ENCODE measurements around the gene EPB41L3. TPM values are rescaled to one million over a fixed set of nuclear protein-coding genes. Genes with fewer than 3 reads are reported as not detected.

EPB41L3 gene
- total and polyA plus RNA-seq, 2 experiments from 2014 or later = 8.0 to 11.7 TPM

DNA sequence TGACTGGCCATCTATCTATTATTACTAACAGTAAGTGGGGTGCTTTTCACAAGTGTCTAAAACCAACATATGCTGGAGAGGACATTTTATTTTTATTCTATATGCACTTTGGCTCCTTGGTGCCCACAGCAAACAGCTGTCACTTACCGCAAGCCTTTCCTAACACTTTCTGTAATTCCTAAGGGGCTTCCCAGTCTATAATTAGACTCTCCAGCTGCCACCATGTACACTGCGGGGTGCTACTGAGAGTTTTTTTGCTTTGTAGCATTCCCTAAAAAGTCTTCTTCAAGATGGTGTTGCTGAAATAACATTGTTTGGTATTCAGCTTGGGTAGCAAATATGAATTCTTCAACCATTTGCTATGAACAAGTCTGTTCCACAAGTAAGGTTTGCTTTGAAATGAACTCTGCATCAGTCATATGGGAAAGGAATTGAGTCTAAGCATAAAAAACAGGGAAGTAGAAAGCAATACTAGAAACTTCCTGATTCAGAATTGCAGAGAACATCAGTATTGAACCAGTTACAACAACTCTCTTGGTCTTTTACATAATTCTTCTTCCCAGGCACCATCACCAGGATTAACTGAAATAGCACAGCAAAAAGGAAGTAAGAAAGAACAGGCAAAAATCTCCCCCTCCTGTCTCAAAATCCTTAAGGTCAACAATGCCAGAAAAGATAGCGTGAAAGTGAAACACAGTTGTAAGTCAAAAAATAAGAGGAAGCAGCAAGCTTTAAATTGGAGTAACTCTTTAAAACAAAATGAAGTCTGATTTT is 28.6 kb downstream of the EPB41L3 start:
- H3K36me3 ChIP-seq (ENCODE audit: insufficient read depth) = no peaks in the 10 kb centered on the region
- H3K27me3 ChIP-seq (ENCODE audit: insufficient read depth) = no peaks in the 10 kb centered on the region
- H3K27ac Mint-ChIP-seq = no peak overlapping the region
- TF ChIP-seq JUNB (IDR thresholded peaks at IDR 0.05; ENCODE audit: unreplicated experiment) = no peak
- no peak overlapping the region for H3K4me2 ChIP-seq
- H3K36me3 Mint-ChIP-seq (ENCODE audit: low read depth) = no peaks in the 10 kb centered on the region
- no peak overlapping the region for H3K27ac ChIP-seq (ENCODE audit: low read depth)
- no peaks in the 10 kb centered on the region for H3K27me3 Mint-ChIP-seq (ENCODE audit: insufficient read depth, low read depth, poor library complexity)
- ATAC-seq (no peak), DNase-seq (ENCODE audit: low spot score) (no peak)
- H3F3A ChIP-seq (replicated peaks; ENCODE audit: low read depth) = no peaks in the 10 kb centered on the region
- H3K4me1 Mint-ChIP-seq = peaks cover 29% of the 10 kb centered on the region
- H3K9me3 Mint-ChIP-seq = no peaks in the 10 kb centered on the region
- H4K20me1 ChIP-seq (replicated peaks; ENCODE audit: insufficient read depth) = no peaks in the 10 kb centered on the region
- no peaks in the 10 kb centered on the region for H3K79me2 ChIP-seq (replicated peaks; ENCODE audit: insufficient read depth)
- no peaks in the 10 kb centered on the region for H3K9me2 ChIP-seq (ENCODE audit: insufficient read depth)
- no peak overlapping the region for H3K4me3 ChIP-seq
- no peak overlapping the region for H3K4me3 Mint-ChIP-seq
- H2AFZ ChIP-seq = no peak overlapping the region
- H3K4me1 ChIP-seq (ENCODE audit: insufficient read depth) = 0 out of 2 replicates have a peak, but pooled peaks cover 9% of the 10 kb centered on the region

- H3K36me3 Mint-ChIP-seq (ENCODE audit: low read depth) = no peaks in the 10 kb centered on the region
- Histone ChIP-seq H3K4me3 (no peak overlapping the region), H3K79me2 (replicated peaks; ENCODE audit: insufficient read depth) (no peaks in the 10 kb centered on the region), H3K27me3 (ENCODE audit: insufficient read depth) (no peaks in the 10 kb centered on the region), H3K27ac (ENCODE audit: low read depth) (no peak overlapping the region), H3K36me3 (ENCODE audit: insufficient read depth) (no peaks in the 10 kb centered on the region), H2AFZ (no peak overlapping the region), H3F3A (replicated peaks; ENCODE audit: low read depth) (no peaks in the 10 kb centered on the region), H3K9me2 (ENCODE audit: insufficient read depth) (no peaks in the 10 kb centered on the region), H4K20me1 (replicated peaks; ENCODE audit: insufficient read depth) (no peaks in the 10 kb centered on the region), H3K4me1 (ENCODE audit: insufficient read depth) (0 out of 2 replicates have a peak, but pooled peaks cover 9% of the 10 kb centered on the region), H3K4me2 (no peak overlapping the region)
- H3K4me1 Mint-ChIP-seq = peaks cover 32% of the 10 kb centered on the region
- DNase-seq (ENCODE audit: low spot score) (no peak), ATAC-seq (no peak)
- no peaks in the 10 kb centered on the region for H3K27me3 Mint-ChIP-seq (ENCODE audit: insufficient read depth, low read depth, poor library complexity)
- H3K9me3 Mint-ChIP-seq = no peaks in the 10 kb centered on the region
- no peak overlapping the region for H3K4me3 Mint-ChIP-seq
- no peak overlapping the region for H3K27ac Mint-ChIP-seq
- TF ChIP-seq POLR2AphosphoS5 (IDR thresholded peaks at IDR 0.05; ENCODE audit: low read depth) (no peak), ZNF331 (CRISPR knock-in tag; IDR thresholded peaks at IDR 0.05; ENCODE audit: low read depth) (no peak), JUNB (IDR thresholded peaks at IDR 0.05; ENCODE audit: unreplicated experiment) (no peak), ETS1 (IDR thresholded peaks at IDR 0.05) (no peak), EZH2 (IDR thresholded peaks at IDR 0.05; ENCODE audit: low read depth, unreplicated experiment) (no peak), CTCF (conservative IDR thresholded peaks at IDR 0.05; ENCODE audit: low read depth in 2 of 2) (no peak), STAT1 (IDR thresholded peaks at IDR 0.05; ENCODE audit: unreplicated experiment) (no peak), NANOG (IDR thresholded peaks at IDR 0.05; ENCODE audit: borderline replicate concordance) (no peak)
- TF ChIP-seq, protein P1, sequence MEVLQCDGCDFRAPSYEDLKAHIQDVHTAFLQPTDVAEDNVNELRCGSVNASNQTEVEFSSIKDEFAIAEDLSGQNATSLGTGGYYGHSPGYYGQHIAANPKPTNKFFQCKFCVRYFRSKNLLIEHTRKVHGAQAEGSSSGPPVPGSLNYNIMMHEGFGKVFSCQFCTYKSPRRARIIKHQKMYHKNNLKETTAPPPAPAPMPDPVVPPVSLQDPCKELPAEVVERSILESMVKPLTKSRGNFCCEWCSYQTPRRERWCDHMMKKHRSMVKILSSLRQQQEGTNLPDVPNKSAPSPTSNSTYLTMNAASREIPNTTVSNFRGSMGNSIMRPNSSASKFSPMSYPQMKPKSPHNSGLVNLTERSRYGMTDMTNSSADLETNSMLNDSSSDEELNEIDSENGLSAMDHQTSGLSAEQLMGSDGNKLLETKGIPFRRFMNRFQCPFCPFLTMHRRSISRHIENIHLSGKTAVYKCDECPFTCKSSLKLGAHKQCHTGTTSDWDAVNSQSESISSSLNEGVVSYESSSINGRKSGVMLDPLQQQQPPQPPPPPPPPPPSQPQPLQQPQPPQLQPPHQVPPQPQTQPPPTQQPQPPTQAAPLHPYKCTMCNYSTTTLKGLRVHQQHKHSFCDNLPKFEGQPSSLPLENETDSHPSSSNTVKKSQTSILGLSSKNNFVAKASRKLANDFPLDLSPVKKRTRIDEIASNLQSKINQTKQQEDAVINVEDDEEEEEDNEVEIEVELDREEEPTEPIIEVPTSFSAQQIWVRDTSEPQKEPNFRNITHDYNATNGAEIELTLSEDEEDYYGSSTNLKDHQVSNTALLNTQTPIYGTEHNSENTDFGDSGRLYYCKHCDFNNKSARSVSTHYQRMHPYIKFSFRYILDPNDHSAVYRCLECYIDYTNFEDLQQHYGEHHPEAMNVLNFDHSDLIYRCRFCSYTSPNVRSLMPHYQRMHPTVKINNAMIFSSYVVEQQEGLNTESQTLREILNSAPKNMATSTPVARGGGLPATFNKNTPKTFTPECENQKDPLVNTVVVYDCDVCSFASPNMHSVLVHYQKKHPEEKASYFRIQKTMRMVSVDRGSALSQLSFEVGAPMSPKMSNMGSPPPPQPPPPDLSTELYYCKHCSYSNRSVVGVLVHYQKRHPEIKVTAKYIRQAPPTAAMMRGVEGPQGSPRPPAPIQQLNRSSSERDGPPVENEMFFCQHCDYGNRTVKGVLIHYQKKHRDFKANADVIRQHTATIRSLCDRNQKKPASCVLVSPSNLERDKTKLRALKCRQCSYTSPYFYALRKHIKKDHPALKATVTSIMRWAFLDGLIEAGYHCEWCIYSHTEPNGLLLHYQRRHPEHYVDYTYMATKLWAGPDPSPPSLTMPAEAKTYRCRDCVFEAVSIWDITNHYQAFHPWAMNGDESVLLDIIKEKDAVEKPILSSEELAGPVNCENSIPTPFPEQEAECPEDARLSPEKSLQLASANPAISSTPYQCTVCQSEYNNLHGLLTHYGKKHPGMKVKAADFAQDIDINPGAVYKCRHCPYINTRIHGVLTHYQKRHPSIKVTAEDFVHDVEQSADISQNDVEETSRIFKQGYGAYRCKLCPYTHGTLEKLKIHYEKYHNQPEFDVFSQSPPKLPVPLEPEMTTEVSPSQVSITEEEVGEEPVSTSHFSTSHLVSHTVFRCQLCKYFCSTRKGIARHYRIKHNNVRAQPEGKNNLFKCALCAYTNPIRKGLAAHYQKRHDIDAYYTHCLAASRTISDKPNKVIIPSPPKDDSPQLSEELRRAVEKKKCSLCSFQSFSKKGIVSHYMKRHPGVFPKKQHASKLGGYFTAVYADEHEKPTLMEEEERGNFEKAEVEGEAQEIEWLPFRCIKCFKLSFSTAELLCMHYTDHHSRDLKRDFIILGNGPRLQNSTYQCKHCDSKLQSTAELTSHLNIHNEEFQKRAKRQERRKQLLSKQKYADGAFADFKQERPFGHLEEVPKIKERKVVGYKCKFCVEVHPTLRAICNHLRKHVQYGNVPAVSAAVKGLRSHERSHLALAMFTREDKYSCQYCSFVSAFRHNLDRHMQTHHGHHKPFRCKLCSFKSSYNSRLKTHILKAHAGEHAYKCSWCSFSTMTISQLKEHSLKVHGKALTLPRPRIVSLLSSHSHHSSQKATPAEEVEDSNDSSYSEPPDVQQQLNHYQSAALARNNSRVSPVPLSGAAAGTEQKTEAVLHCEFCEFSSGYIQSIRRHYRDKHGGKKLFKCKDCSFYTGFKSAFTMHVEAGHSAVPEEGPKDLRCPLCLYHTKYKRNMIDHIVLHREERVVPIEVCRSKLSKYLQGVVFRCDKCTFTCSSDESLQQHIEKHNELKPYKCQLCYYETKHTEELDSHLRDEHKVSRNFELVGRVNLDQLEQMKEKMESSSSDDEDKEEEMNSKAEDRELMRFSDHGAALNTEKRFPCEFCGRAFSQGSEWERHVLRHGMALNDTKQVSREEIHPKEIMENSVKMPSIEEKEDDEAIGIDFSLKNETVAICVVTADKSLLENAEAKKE (CRISPR knock-in tag; IDR thresholded peaks at IDR 0.05) = no peak
These were observed 29.9 kb downstream of the EPB41L3 start for GRCh38 chr18:5513947-5514346.
